H1 (cell line): ENCODE results near the gene ZNF595. TPM values are rescaled to one million over a fixed set of nuclear protein-coding genes. Genes with fewer than 3 reads are reported as not detected.
A peak's percentile ranks its signal among the peaks of the same experiment; 100 is the strongest.

Experiments used
- CTCF ChIA-PET: fragments of 300-600 bp; sonication (Branson Sonifier 250); formaldehyde crosslinking; loops from one replicate; lab custom pipeline; 2021; ENCODE audit not compliant: partially characterized antibody; lab: Charles Lee
- POLR2A ChIA-PET: fragments of 300-600 bp; sonication (Branson Sonifier 250); formaldehyde crosslinking; loops from one replicate; lab custom pipeline; 2021; ENCODE audit warnings: inconsistent platforms; ENCODE audit not compliant: partially characterized antibody; lab: Charles Lee
- DNase-seq, 2 experiments: peaks; one replicate each; pipeline versions ENCODE4 v3.0.0 to v3.0.0-alpha.2; 2010 to 2022; ENCODE audit warnings: low spot score in 2 of 2, low read depth in 1 of 2, mixed read lengths in 1 of 2
- FAIRE-seq: peaks from 2 replicates; lab custom pipeline; 2011; peaks lifted over from hg19 to GRCh38; lab: Jason Lieb, UNC
- H2AFZ ChIP-seq: 2 replicates; pipeline ENCODE4 v1.8.1; 2012; ENCODE audit warnings: low read length, inconsistent platforms
- H2AK5ac ChIP-seq: 2 replicates; pipeline ENCODE4 v1.6.1; 2013; ENCODE audit warnings: low read depth, low read length
- H2BK120ac ChIP-seq: replicated peaks from 2 replicates; pipeline ENCODE3; 2013; ENCODE audit warnings: low read depth, low read length, inconsistent platforms
- H2BK12ac ChIP-seq: 2 replicates; pipeline ENCODE4 v1.6.1; 2013; ENCODE audit warnings: low read depth, low read length
- H2BK15ac ChIP-seq: 2 replicates; pipeline ENCODE4 v1.6.1; 2013; ENCODE audit warnings: low read length
- H2BK20ac ChIP-seq: 2 replicates; pipeline ENCODE4 v1.6.1; 2013; ENCODE audit warnings: low read length
- H2BK5ac ChIP-seq: 2 replicates; pipeline ENCODE4 v1.6.1; 2013; ENCODE audit warnings: low read depth, low read length
- H3K14ac ChIP-seq: 2 replicates; pipeline ENCODE4 v1.6.1; 2013; ENCODE audit warnings: inconsistent platforms; ENCODE audit not compliant: insufficient read length
- H3K18ac ChIP-seq: 2 replicates; pipeline ENCODE4 v1.6.1; 2013; ENCODE audit warnings: low read length; ENCODE audit errors: extremely low read depth
- H3K23ac ChIP-seq: 2 replicates; pipeline ENCODE4 v1.6.1; 2013; ENCODE audit warnings: inconsistent platforms; ENCODE audit not compliant: insufficient read length
- H3K23me2 ChIP-seq: 2 replicates; pipeline ENCODE4 v1.6.1; 2013; ENCODE audit warnings: low read depth, low read length
- H3K27ac ChIP-seq: 2 replicates; pipeline ENCODE4 v1.6.1; 2011; ENCODE audit warnings: low read depth, low read length, inconsistent platforms
- H3K27me3 ChIP-seq, 4 experiments: replicated peaks in 1 of 4; 1 replicate in 1 of 4; 2 replicates in 3 of 4; pipeline versions ENCODE4 v1.6.1 to v1.8.1; 2011 to 2013; ENCODE audit warnings: low read length in 3 of 4, mild to moderate bottlenecking in 3 of 4, inconsistent platforms in 2 of 4, mixed read lengths in 2 of 4, moderate library complexity in 1 of 4; ENCODE audit not compliant: control insufficient read depth in 3 of 4, insufficient read depth in 3 of 4; ENCODE audit errors: extremely low read depth in 1 of 4
- H3K36me3 ChIP-seq, 4 experiments: 2 replicates each; pipeline versions ENCODE4 v1.6.1 to v1.8.1; 2011 to 2013; ENCODE audit warnings: mild to moderate bottlenecking in 4 of 4, low read length in 3 of 4, moderate library complexity in 2 of 4, control low read depth in 1 of 4, inconsistent platforms in 1 of 4; ENCODE audit not compliant: insufficient read depth in 4 of 4, control insufficient read depth in 2 of 4
- H3K4ac ChIP-seq: replicated peaks from 2 replicates; pipeline ENCODE3; 2013; ENCODE audit warnings: low read length, low read depth, mixed read lengths, inconsistent platforms; ENCODE audit not compliant: insufficient read length
- H3K4me1 ChIP-seq, 4 experiments: replicated peaks in 1 of 4; 1 replicate in 1 of 4; 2 replicates in 3 of 4; pipeline versions ENCODE4 v1.6.1 to v1.8.1; 2011 to 2013; ENCODE audit warnings: low read length in 3 of 4, inconsistent platforms in 2 of 4, mixed read lengths in 1 of 4; ENCODE audit not compliant: insufficient read depth in 4 of 4, control insufficient read depth in 3 of 4
- H3K4me2 ChIP-seq, 2 experiments: 2 replicates each; pipeline versions ENCODE4 v1.6.1 to v1.8.1; 2011 to 2013; ENCODE audit warnings: low read depth in 2 of 2, low read length in 2 of 2, control low read depth in 1 of 2, inconsistent platforms in 1 of 2, mild to moderate bottlenecking in 1 of 2; ENCODE audit not compliant: insufficient read depth in 1 of 2
- H3K4me3 ChIP-seq, 4 experiments: fragments of 200-600, 300-600 bp in 1 of 4; sonication (generic), shearing (Covaris generic), sonication (Bioruptor Twin) in 1 of 4; 2 replicates each; pipeline versions ENCODE4 v1.5.1 to v1.8.1; 2011 to 2016; ENCODE audit warnings: low read length in 4 of 4, low read depth in 3 of 4, control low read depth in 2 of 4, inconsistent platforms in 2 of 4, mild to moderate bottlenecking in 2 of 4, mixed read lengths in 1 of 4, moderate library complexity in 1 of 4; ENCODE audit not compliant: insufficient read depth in 2 of 4; ENCODE audit errors: extremely low read depth in 1 of 4
- H3K56ac ChIP-seq: replicated peaks from 2 replicates; pipeline ENCODE3; 2013; ENCODE audit warnings: low read depth, mild to moderate bottlenecking, mixed read lengths, low read length, inconsistent platforms; ENCODE audit not compliant: insufficient read length
- H3K79me1 ChIP-seq: 2 replicates; pipeline ENCODE4 v1.6.1; 2013; ENCODE audit warnings: low read depth, low read length, control low read depth
- H3K79me2 ChIP-seq, 2 experiments: 2 replicates each; pipeline versions ENCODE4 v1.6.1 to v1.8.1; 2012 to 2013; ENCODE audit warnings: low read length in 2 of 2, mild to moderate bottlenecking in 2 of 2, inconsistent platforms in 1 of 2; ENCODE audit not compliant: insufficient read depth in 2 of 2, control insufficient read depth in 1 of 2
- H3K9ac ChIP-seq, 4 experiments: replicated peaks in 1 of 4; 1 replicate in 1 of 4; 2 replicates in 3 of 4; pipeline versions ENCODE4 v1.6.1 to v1.8.1; 2011 to 2013; ENCODE audit warnings: low read depth in 3 of 4, low read length in 3 of 4, control low read depth in 2 of 4, mild to moderate bottlenecking in 2 of 4, moderate library complexity in 2 of 4, inconsistent platforms in 1 of 4; ENCODE audit errors: extremely low read depth in 1 of 4
- H3K9me3 ChIP-seq, 2 experiments: 2 replicates each; pipeline versions ENCODE4 v1.6.1 to v1.8.1; 2012 to 2013; ENCODE audit warnings: mild to moderate bottlenecking in 2 of 2, moderate library complexity in 2 of 2, control low read depth in 1 of 2, inconsistent platforms in 1 of 2, low read depth in 1 of 2, low read length in 1 of 2, mixed read lengths in 1 of 2; ENCODE audit not compliant: insufficient read depth in 2 of 2
- H4K20me1 ChIP-seq, 2 experiments: replicated peaks in 1 of 2; 2 replicates each; pipeline versions ENCODE3 to v1.8.1; 2011 to 2013; ENCODE audit warnings: inconsistent platforms in 2 of 2, low read length in 2 of 2, mild to moderate bottlenecking in 1 of 2; ENCODE audit not compliant: insufficient read depth in 2 of 2, control insufficient read depth in 1 of 2
- H4K5ac ChIP-seq: 2 replicates; pipeline ENCODE4 v1.6.1; 2013; ENCODE audit warnings: low read length, low read depth, mixed read lengths, inconsistent platforms; ENCODE audit not compliant: insufficient read length
- H4K8ac ChIP-seq: 2 replicates; pipeline ENCODE4 v1.8.0; 2013; ENCODE audit warnings: mild to moderate bottlenecking, moderate library complexity, low read length, inconsistent platforms; ENCODE audit not compliant: insufficient read depth; ENCODE audit errors: extremely low read depth
- H4K91ac ChIP-seq: replicated peaks from 2 replicates; pipeline ENCODE3; 2013; ENCODE audit warnings: low read length, mixed read lengths, inconsistent platforms; ENCODE audit not compliant: insufficient read length
- BCL11A ChIP-seq, 2 experiments: IDR thresholded peaks; one replicate each; pipeline ENCODE4 v1.6.1; 2011; ENCODE audit warnings: low read depth in 2 of 2, low read length in 2 of 2, mild to moderate bottlenecking in 2 of 2
- CHD1 ChIP-seq: IDR thresholded peaks from 2 replicates; pipeline ENCODE4 v1.6.1; 2012; ENCODE audit warnings: low read depth, low read length, improper control_type of control experiment
- E2F6 ChIP-seq: IDR thresholded peaks from 2 replicates; pipeline ENCODE4 v1.6.1; 2012; ENCODE audit warnings: inconsistent platforms
- GABPA ChIP-seq: IDR thresholded peaks from 2 replicates; pipeline ENCODE4 v1.6.1; 2011; ENCODE audit warnings: mild to moderate bottlenecking, low read length, moderate library complexity, borderline replicate concordance; ENCODE audit not compliant: insufficient read depth
- HDAC6 ChIP-seq: IDR thresholded peaks from one replicate; pipeline ENCODE4 v1.7.1; 2012; ENCODE audit warnings: low read depth, mild to moderate bottlenecking, inconsistent platforms, low read length, moderate library complexity
- KDM5A ChIP-seq: fragments of 200-600 bp; IDR thresholded peaks from 2 replicates; pipeline ENCODE4 v1.7.1; 2012; ENCODE audit warnings: mild to moderate bottlenecking, low read length, inconsistent platforms, mixed read lengths
- PHF8 ChIP-seq: fragments of 200-600 bp; sonication (generic); conservative IDR thresholded peaks from 2 replicates; pipeline ENCODE4 v1.7.1; 2012; ENCODE audit warnings: low read depth, mild to moderate bottlenecking, inconsistent platforms, low read length, moderate library complexity
- POLR2A ChIP-seq, 2 experiments: IDR thresholded peaks; 1 replicate in 1 of 2; 2 replicates in 1 of 2; pipeline ENCODE4 v1.6.1; 2011; ENCODE audit warnings: low read depth in 2 of 2, low read length in 2 of 2, mild to moderate bottlenecking in 2 of 2; ENCODE audit errors: control extremely low read depth in 1 of 2
- TAF7 ChIP-seq: optimal IDR thresholded peaks from 2 replicates; pipeline ENCODE3; 2011; ENCODE audit warnings: low read depth, mild to moderate bottlenecking, inconsistent platforms, low read length, moderate library complexity, borderline replicate concordance
- TEAD4 ChIP-seq: IDR thresholded peaks from 2 replicates; pipeline ENCODE4 v1.6.1; 2012; ENCODE audit warnings: low read depth, low read length, inconsistent platforms, mixed read lengths
- WGBS, 2 experiments: shearing (Covaris generic) in 1 of 2; methylation state at CpG; one replicate each; pipeline versions ENCODE4 v1.1.6 to v1.1.7; 2013 to 2015; ENCODE audit warnings: low lambda C conversion rate in 2 of 2, mixed read lengths in 2 of 2, inconsistent platforms in 1 of 2, low coverage in 1 of 2, missing lambda C conversion rate in 1 of 2; ENCODE audit not compliant: insufficient replicate concordance in 2 of 2, insufficient coverage in 1 of 2, insufficient read length in 1 of 2; ENCODE audit errors: extremely low coverage in 1 of 2, missing lambda C conversion rate in 1 of 2; 5-methylcytosine and 5-hydroxymethylcytosine counted together
- polyA plus RNA-seq, 7 experiments: library from polyadenylated mRNA; depleted of rRNA in 3 of 7; stranded (reverse) in 5 of 7; unstranded in 2 of 7; fragments of >200 nt in 5 of 7; fragments of 200-250 nt in 2 of 7; gene quantifications; 1 replicate in 5 of 7; 2 replicates in 1 of 7; 4 replicates in 1 of 7; pipeline versions ENCODE4 v1.2.1 to v1.2.3, GENCODE V29; 2011 to 2013; ENCODE audit warnings: missing spikeins in 2 of 7, mixed read lengths in 2 of 7
- total RNA-seq: library from RNA; stranded (reverse); fragmentation: NEBNext Ultra II Directional; extraction: Animal tissue kit (Norgen Biotek cat#: 25700); gene quantifications from 2 replicates; pipeline ENCODE4 v1.2.1, GENCODE V29; 2021

Gene ZNF595
- total and polyA plus RNA-seq, 2 of the 8 experiments (the other 6 are each of a cell fraction or from before 2014, with no cell fraction given) = 3.3 to 22.5 TPM

- Histone ChIP-seq H2AK5ac (no peak overlapping the region), H3K27me3 (peaks cover 40 to 61% (median 52%) of the 10 kb centered on the region in 4 experiments), H2BK20ac (no peak overlapping the region), H2BK120ac (no peak overlapping the region), H3K56ac (no peak overlapping the region), H3K14ac (no peak overlapping the region), H3K4me2 (peak overlapping the region; percentile 64 to 73), H4K5ac (no peak overlapping the region), H2BK5ac (no peak overlapping the region), H3K23ac (no peak overlapping the region), H3K23me2 (peaks cover 1% of the 10 kb centered on the region; the same call in 1 of the 2 replicates), H4K91ac (no peak overlapping the region), H4K8ac (peak overlapping the region; percentile 51), H3K79me1 (no peaks in the 10 kb centered on the region), H3K36me3 (peaks cover 0 to 4% (median 0%) of the 10 kb centered on the region in 4 experiments; a peak in 2 of 8 replicates), H3K4me1 (peaks cover 0 to 2% (median under 1%) of the 10 kb centered on the region in 4 experiments; a peak in 2 of 7 replicates), H3K27ac (no peak overlapping the region), H3K79me2 (no peaks in the 10 kb centered on the region), H4K20me1 (peaks cover 3 to 4% of the 10 kb centered on the region in 2 experiments), H2BK12ac (no peak overlapping the region), H2BK15ac (no peak overlapping the region), H2AFZ (peak overlapping the region; percentile 42; the same call in 1 of the 2 replicates), H3K9me3 (peaks cover 5 to 12% of the 10 kb centered on the region in 2 experiments; a peak in 3 of 4 replicates), H3K18ac (no peak overlapping the region; the same call in 1 of the 2 replicates), H3K4ac (no peak overlapping the region), H3K9ac (no peak overlapping the region), H3K4me3 (peak overlapping the region; percentile 16 to 65 (median 26); a peak in 6 of 8 replicates)
- FAIRE-seq (no peak), DNase-seq (peak in 1 of 2 experiments; percentile 60)
- POLR2A ChIA-PET = interaction anchor here (1.0 to 6.0 kb wide), 6 partner anchors 10 to 230 kb away, joined by 3 to 42 read pairs (median 4); partner anchors contain the start of genes ZNF141 and ZNF718
- 16% methylated on average over 60 of the region's 91 CpGs; no CpG with 5 or more reads in 1 of the 2 experiments for WGBS, 2 experiments
- CTCF ChIA-PET = interaction anchor here (0.9 to 1.3 kb wide), 5 partner anchors 15 to 199 kb away, joined by 3 to 4 read pairs (median 3); no protein-coding TSS in a partner anchor
- 0 out of 2 replicates have a peak, but pooled peaks have one; percentile 6 for TF ChIP-seq PHF8
- TF ChIP-seq E2F6 = peak; percentile 62; the same call in 1 of the 2 replicates
- TF ChIP-seq TEAD4 = no peak
- no peak for TF ChIP-seq CHD1
- 0 out of 2 replicates have a peak, but pooled peaks have one; percentile 14 for TF ChIP-seq GABPA
- no peak for TF ChIP-seq TAF7
- no peak for TF ChIP-seq KDM5A
- no peak for TF ChIP-seq HDAC6
- TF ChIP-seq BCL11A (IDR thresholded peaks at IDR 0.05; ENCODE audit: low read depth in 2 of 2, low read length in 2 of 2) = no peak
- no peak for TF ChIP-seq POLR2A (IDR thresholded peaks at IDR 0.05; ENCODE audit: control extremely low read depth in 1 of 2, low read depth in 2 of 2, low read length in 2 of 2)
Measured at GRCh38 chr4:107444-108429, 54.6 kb downstream of the ZNF595 start.
